ENCODE results near the gene LTBP3.

GRCh38 chr11:65529475-65530156, 28.5 kb downstream of the LTBP3 start:
- TF ChIP-seq CTCF (conservative IDR thresholded peaks at IDR 0.05; ENCODE audit: low read depth, low read length): no peak
- TF ChIP-seq EZH2 (IDR thresholded peaks at IDR 0.05; ENCODE audit: borderline replicate concordance, low read depth, low read length, poor library complexity, severe bottlenecking): no peak
